HG02885 (cell line): ENCODE data around the gene RXFP4.
"Not testable (repeated sequence)": the region's sequence is repeated elsewhere in the genome, so short reads cannot be mapped to it uniquely, and the experiment has no call there.

ENCODE experiments used
- ATAC-seq: cut with Tn5 transposase; IDR thresholded peaks from one replicate; pipeline ENCODE4 v1.9.1; 2021; ENCODE audit warnings: mild to moderate bottlenecking; ENCODE audit not compliant: unreplicated experiment, poor library complexity

Gene RXFP4, protein sequence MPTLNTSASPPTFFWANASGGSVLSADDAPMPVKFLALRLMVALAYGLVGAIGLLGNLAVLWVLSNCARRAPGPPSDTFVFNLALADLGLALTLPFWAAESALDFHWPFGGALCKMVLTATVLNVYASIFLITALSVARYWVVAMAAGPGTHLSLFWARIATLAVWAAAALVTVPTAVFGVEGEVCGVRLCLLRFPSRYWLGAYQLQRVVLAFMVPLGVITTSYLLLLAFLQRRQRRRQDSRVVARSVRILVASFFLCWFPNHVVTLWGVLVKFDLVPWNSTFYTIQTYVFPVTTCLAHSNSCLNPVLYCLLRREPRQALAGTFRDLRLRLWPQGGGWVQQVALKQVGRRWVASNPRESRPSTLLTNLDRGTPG

DNA sequence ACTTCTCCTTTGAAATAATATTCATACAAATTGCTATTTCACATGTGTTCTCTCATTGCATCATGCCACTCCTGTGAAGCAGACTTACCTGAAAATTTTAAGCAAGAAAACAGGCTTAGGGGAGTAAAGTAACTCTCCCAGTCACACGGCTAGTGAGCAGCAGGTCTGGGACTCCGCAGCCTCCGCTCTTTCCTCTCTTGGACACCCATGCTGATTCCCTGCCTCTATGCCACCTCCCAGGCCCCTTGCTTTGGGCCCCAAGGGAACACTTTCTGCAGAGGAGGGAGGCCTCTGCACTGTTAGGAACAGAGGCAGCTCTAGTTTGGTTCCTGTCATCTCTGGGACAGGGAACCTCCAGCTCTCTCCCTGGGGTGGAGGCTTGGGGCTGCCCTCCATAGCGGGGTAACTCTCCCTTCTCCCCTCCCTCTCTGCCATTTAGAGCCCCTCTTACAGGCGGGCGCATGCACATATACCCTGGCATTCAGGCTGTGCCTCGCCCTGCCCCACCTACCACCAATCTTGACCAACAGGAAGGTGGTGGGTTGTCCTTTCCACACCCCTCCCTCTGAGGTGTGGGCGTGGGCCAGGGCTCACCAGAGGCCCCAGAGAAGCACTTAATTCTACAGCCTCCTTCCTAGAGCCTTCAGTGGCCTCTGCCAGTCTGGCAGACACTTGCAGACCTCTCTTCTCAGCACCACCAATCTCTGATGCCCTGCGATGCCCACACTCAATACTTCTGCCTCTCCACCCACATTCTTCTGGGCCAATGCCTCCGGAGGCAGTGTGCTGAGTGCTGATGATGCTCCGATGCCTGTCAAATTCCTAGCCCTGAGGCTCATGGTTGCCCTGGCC, at the start of gene RXFP4:
Gene RXFP4 (plus strand): TSS at position 646 of the 852 bp plus-strand sequence. CDS start 72 bp downstream, at position 718.
- no peak for ATAC-seq

DNA sequence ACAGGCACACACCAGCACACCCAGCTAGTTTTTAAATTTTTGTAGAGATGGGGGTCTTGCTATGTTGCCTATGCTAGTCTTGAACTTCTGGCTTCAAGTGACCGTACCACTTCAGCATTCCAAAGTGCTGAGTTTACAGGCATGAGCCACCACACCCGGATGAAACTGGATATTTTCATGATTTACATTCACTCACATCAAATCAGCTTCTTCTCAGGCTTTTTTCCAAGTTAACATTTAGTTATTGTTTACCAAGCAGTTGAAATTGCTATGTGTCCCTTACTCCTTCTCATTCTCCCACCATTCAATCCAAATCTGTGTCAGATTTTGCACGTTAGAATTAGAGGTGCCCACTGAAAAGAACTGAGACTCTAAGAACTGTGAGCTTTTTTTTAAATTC, 48.6 kb upstream of the RXFP4 start:
- ATAC-seq = no peak

DNA sequence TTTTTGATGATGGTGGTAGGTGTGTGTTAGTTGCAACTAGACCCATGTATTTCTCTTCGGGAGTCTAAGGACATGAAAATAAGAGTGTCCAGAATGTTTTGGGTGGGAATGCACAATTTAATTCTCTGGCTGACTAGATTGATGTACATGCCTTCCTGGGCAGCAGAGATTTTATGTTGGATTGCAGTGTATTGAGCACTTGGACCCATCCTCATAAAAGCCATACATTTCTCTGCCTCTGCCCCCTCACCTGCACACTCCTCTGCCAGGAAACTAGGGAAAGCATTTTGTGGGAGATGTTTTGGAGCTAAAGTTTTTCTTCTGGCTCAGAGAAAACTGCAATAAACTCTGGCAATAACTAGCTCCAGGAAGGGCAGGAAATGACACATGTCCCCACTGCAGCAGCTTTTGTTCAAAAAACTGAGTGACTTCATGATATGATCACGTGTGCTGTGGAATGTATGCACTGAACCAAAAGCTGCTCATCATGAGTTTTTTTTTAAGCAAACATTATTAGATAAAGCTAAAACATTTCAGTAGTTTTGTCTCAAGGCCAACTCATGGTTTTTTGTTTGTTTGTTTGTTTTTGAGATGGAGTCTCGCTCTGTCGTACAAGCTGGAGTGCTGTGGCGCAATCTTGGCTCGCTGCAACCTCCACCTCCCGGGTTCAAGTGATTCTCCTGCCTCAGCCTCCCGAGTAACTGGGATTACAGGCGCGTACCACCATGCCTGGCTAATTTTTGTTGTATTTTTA, 47.9 kb upstream of the RXFP4 start:
- ATAC-seq = no peak

DNA sequence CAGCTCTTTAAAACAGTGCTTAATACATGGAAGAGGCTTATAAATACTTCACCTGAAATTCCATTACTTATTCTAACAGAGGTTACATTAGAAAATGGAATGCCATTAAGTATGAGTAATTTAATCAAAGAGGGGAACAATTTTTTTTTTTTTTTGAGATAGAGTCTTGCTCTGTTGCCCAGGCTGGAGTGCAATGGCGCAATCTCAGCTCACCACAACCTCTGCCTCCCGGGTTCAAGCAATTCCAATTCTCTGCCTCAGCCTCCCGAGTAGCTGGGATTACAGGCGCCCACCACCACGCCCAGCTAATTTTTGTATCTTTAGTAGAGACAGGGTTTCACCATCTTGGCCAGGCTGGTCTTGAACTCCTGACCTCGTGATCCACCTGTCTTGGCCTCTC, 45.8 kb upstream of the RXFP4 start:
- ATAC-seq = not testable (repeated sequence)

DNA sequence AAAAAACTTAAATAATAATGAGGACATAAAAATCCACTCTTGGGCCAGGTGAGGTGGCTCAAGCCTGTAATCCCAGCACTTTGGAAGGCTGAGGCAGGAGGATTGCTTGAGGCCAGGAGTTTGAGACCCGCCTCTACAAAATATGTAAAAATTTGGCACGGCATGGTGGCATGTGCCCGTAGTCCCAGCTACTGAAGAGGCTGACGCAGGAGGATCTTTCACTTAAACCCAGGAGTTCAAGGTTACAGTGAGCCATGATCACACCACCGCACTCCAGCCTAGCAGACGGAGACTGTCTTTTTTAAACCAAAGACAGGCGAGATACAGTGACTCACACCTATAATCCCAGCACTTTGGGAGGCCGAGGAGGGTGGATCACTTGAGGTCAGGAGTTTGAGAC, 45.0 kb upstream of the RXFP4 start:
- ATAC-seq = not testable (repeated sequence)

DNA sequence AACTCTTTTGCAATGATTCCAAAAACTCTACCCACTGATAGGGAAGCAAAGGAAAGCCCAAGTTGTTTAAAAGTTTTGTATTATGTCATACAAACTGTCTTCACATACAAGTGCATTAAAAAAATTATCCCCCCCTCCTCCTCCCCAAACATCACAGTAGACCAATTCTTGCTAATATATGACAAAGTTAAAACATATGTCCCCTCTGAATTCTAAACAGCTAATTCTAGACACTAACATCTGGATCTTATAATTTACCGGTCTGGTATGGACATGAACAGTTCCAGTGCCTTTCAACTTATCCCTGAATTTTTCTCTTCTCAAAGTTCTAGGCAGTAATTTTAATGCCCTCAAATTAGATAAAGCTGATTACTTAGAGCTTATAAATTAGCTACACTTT, 43.7 kb upstream of the RXFP4 start:
- ATAC-seq = no peak

DNA sequence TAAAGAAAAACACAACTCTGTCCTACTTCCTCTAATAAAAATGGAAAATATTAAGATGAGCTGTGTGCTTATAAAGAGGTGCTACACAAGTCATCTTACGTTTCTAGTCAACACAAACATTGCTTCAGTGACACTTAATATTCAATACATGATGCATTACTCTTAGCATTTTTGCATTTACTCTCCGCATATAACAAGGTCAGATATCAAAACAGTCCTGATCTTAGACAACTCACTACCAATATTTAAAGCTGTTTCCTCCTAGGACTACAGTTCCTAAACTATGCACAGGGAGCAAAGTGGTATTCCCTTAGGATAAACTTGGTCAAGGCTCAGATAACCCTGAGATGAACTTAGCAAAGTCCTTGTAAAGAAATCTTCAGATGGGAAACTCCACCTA, 42.5 kb upstream of the RXFP4 start:
- no peak for ATAC-seq

DNA sequence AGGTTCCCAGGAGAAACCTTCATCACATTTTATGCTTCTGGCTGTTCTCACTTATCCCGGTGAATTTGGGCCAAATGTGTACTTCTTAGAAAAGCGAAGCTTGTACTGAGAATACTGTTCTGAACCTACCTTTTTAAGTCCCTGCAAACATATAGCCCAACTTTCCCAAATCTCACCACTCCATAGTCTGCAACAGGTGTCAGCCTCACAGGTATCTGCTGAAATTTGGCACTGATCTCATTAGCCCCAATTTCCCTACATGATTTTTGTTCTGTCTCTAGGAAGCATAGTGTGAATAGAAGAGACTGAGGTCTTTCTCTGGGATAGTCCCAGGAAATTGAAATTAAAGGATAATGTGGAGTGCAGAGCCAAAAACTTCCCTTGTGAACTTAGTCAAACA, 41.8 kb upstream of the RXFP4 start:
- ATAC-seq = no peak

DNA sequence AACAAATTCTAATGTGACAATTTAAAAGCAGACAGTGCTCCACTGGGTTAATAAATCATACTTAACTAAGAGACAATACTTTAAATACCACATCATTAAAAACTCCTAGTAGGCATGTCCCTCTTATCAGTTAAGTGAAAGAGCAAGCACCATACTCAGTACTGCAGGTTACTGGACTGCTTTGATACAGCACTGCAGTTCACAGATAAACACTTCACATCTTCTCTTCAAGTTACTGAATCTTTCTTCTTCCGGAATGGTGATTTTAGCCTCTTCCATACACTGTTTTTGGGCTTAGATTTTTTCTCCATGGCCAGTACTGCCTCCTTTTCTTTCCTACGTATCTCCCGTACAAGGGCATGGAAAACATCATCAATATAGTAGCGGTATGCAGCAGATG, 41.3 kb upstream of the RXFP4 start:
- no peak for ATAC-seq

DNA sequence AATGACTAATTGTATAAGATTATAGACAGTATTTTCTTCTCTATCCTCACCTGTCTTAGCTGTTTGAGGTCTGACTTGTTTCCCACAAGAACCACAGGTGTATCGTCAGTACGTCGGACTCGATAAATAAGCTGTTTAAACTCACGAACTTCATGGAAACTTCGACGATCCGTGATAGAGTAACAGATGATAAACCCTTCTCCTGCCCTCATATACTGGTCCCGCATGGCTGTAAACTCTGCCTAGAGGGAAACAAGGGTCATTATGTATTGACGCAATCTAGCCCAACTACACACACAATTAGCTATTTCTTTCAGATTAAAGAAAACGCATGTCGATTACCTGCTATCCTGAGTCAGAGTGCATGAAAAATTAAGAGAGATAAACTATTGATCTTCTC, 37.2 kb upstream of the RXFP4 start:
- no peak for ATAC-seq

DNA sequence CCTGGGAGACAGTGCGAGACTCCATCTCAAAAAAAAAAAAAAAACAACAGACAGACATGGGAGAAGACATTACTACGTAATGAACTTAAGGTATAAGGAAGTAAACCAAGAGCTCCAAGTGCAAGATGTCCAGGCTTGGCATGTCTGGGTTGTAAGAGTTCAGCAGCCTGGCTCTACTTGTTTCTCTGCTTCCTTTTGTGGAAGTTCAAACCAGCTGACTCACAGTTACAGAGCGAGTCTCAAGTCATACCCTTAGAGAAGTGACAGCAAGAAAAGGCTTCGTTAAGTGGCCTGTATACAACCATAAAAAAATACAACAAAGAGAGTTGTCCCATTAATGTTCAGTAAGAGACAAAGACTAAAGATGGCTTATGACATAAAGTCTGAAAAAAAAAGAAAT, 31.5 kb upstream of the RXFP4 start:
- no peak for ATAC-seq

DNA sequence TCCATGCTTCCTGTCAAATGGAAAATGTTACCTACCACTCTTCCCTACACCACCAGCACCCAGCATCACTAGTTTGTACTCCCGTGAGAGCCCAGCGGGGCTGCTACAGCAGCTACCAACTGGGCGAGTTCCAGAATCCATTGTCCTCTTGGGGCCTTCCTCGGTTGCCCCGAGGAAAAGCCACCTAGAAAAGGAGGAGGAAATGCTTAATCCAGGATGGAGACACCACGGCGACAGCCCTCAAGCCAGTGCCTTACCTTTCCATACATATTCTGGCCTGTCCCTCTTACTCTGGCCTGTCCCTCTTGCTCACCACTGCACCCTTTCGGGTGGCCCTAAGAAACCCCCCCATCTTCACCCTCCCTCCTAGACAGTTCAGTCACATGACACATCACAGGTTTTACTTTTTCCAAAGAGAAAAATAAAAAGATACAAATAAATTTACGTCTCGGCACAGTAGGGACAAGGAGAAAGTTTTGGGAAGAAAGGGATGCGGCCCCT, 30.8 kb upstream of the RXFP4 start:
- peak; percentile 23 for ATAC-seq

DNA sequence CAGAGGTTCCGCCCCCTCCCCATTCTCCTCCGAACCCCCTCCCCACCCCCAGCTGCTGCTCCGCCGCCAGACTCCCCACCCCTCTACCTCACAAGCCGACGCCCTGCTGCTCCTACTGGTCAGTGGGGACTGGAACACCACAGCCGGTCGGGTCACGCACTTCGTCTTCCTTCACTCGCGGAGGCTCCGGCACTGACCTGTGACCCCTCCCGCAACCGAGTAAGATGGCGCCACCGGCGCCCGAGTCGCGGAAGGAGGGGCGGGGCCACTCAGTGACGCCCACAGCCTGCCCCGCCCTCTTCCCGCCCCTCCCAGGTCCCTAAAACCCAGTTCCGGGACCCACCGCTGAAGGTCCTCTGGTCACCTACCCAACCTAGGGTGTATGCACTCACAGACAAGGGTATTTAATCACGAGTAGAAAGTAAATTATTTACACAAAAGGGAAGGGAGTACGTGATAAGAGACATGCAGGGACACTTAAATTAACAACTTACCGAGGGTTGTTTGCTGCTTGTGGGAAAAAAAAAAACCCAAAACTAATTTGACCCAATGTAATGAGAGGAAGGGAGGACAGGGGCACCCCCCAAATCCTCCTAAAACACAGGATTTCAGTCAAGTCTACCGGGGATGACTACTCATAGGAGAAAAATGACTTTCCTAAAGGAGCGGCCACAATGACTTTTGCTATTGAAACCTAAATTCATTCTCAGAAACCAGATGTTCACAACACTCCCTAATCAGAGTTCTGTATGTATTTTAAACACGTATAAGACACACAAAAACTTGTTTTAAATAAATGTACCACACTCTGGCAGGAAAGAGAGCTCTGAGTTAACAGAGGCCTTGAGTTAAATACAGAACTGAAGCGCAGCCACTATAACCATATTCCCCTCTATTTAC, 30.0 kb upstream of the RXFP4 start, which contains the start of gene RIT1:
Gene RIT1 (minus strand): TSS at position 194 of the 900 bp plus-strand sequence. CDS start 588 bp downstream, outside the sequence.
- peak; percentile 96 for ATAC-seq

DNA sequence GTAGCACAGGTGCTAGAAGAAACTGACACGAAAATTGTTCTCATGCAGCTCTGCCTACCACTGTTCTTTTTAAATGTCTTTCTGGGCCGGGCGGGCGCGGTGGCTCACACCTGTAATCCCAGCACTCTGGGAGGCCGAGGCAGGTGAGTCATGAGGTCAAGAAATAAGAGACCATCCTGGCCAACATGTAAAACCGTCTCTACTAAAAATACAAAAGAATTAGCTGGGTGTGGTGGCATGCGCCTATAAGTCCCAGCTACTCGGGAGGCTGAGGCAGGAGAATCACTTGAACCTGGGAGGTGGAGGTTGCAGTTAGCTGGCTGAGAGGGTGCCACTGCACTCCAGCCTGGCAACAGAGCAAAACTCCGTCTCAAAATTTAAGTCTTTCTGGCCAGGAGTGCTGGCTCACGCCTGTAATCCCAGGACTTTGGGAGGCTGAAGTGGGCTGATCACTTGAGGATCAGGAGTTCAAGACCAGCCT, 29.3 kb upstream of the RXFP4 start:
- ATAC-seq = no peak

DNA sequence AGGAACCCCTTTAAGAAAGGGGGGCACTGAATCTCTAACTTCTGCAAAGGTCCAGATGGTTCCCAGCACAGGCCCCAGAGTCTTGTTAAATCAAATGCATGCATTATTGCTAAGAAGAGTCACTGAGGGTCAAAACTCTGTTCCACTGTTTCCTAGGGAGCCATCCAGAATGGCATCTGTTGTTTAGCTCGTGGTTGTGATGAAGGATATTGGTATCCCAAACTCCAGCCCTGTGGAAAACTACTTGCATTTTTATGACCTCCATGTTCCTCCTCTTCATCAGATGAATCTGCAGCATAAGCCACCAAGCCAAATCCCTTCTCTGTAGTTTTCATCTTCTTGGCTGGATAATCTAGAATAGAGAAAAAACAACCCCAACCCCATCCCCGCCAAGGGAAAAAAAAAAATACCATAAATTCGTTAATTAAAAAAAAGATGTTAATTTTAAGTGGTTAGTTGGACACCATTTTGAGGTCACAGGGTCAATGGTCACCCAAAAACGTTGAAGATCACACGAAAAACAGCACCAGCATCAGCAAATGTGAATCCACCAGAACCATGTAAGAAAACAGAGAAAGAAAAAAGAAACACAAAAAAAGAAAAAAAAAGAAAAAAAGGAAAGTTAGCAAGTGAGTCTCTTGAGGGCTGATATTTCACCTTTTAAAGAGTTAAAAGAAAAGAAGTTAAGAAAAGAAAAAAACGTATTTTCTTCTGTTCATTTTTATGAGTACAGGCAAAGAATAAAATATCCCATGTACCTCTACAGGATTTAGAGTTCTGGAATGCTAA, 27.3 kb upstream of the RXFP4 start:
- no peak for ATAC-seq

DNA sequence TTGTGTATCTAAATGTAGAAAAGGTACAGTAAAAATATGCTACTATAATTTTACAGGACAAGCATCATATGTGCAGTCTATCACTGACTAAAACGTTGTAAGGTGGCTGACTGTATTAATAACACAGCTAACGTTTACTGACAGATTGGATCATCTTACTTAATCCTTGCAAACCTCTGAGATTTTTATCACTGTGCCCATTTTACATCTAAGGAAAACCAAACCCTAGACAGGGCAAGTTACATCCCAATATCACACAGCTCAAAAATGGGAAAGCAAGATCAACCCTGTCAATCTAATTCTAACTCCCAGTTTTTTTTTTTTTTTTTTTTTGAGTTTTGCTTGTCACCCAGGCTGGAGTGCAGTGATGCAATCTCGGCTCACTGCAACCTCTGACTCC, 22.8 kb upstream of the RXFP4 start:
- no peak for ATAC-seq

DNA sequence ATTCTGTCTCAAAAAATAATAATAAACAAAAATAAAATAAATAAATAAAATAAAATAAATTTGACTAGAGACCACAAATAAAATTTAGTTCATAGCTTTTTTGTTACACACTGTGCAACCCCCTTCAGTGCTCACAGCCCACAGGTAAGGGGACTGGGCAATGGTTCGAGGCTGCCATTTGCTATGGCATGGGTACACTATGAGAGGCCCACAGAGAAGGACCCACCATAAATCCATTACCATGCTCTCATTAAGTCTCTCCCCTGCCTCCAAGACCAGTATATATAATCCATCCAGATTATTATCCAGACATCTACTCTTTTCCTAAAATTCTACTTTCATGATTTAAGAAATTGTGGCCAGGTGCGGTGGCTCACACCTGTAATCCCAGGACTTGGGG, 21.6 kb upstream of the RXFP4 start:
- no peak for ATAC-seq

DNA sequence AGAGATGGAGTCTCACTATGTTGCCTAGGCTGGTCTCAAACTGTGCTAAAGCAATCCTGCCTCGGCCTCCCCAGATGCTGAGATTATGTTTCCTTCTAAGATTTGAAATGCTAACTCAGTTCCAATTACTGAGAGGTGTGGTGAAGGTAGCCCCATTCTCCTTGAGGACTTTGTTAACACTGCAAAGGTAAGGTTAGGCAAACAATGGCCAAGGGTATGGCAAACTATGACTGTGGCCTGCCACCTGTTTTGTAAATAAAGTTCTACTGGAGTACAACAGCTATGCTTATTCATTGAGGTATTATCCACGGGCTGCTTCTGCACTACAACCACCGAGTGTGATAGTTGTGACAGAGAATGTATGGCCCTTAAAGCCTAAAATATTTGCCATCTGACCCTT, 20.7 kb upstream of the RXFP4 start:
- no peak for ATAC-seq

DNA sequence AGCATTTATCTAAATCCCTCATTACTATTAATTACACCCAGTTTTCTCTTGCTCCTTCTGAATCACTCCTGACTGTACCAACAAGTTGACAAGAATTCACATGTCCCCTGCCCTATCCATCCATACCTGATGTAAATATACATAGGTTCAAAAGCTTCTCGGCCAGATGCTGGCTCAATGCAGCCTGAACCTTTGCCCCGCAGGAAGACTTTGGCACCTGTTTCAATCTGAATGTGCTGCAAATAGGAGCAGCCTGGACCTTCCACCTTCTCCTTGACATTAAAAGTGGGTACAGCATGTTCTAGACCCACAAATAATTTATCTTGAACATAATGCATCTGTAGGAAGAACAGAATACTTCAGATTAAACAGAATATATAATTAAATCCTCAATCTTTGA, 15.9 kb upstream of the RXFP4 start:
- no peak for ATAC-seq
